Pulmonary artery endothelial cell (primary cell): ENCODE measurements around the gene NFATC2. TPM values are rescaled to one million over a fixed set of nuclear protein-coding genes. Genes with fewer than 3 reads are reported as not detected.
A peak's percentile ranks its signal among the peaks of the same experiment; 100 is the strongest.
"Not testable (repeated sequence)": the region's sequence is repeated elsewhere in the genome, so short reads cannot be mapped to it uniquely, and the experiment has no call there.

ENCODE experiments used
- DNase-seq: peaks from one replicate; pipeline ENCODE4 v3.0.0-alpha.2; 2011; ENCODE audit warnings: low read depth, low spot score
- total RNA-seq: library from RNA; depleted of rRNA; stranded (reverse); fragments of >200 nt; gene quantifications from 2 replicates; pipeline ENCODE4 v1.2.3, GENCODE V29; 2014

The NFATC2 gene
- total RNA-seq, 1 donor from 2014 or later, result 1.6 TPM

GRCh38 chr20:51568533-51568932 lies 26.0 kb upstream of the NFATC2 start:
- DNase-seq, result not testable (repeated sequence)

- DNase-seq, result no peak
Observed at GRCh38 chr20:51567622-51568021, 25.1 kb upstream of the NFATC2 start.

DNA sequence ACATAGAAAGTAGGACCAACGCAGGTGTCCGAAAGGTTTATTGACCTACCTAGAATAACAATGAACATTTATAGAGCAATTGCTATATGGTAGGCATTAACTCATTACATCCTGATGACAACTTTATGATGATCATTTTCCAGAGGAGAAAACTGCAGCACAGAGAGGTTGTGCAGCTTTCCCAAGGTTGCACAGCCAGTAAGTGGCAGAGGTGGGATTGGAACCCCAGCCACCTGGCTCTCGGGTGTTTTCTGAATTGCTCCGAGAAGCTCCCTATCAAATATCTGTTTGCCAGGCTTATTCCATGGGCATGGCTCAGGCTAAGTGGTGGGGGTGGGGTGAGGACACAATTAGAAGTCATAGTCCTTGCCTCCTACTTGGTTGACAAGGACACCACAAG lies 24.1 kb upstream of the NFATC2 start:
- no peak for DNase-seq

DNA sequence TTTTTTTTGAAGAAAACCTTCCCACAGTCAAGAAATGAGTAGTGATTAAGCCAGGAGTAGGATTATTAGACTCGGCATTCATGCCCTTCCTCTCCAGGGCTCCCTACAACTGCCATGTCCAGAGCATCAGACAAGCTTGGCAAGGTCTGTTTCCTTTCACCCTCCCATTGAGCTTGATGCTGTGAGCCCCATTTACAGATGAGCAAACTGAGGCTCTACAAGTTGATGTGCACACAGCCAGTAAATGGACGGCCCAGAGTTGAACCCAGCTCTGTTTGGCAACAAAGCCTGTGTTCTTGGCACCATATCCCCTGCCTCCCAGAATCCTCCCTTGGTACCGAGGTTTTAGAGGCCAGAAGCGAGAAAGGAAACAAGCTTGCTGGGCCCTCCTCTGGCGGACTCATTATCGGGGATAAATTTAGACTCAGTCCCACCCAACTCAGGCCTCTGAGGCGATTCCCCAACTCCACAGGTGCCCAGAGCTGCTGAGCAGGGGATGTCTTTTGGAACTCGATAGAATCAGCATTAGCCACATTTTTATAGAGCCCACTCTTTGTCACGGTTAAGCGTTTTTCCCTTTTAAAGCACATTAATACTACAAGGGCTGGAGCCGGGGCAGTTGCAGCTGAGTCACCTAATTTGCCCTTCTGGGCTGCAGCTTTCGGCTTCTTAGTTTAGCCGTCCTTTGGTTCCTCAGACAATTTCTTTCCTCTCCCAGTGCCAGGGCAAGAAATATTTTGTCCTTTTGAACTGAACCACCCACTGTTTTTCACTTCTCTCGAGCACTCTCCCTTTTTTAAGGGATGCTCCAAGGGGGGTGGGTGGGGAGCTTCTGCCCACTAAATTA lies 23.0 kb upstream of the NFATC2 start:
- no peak for DNase-seq

- DNase-seq, result peak; percentile 75
Observed at GRCh38 chr20:51563486-51564332, 21.2 kb upstream of the NFATC2 start.

DNA sequence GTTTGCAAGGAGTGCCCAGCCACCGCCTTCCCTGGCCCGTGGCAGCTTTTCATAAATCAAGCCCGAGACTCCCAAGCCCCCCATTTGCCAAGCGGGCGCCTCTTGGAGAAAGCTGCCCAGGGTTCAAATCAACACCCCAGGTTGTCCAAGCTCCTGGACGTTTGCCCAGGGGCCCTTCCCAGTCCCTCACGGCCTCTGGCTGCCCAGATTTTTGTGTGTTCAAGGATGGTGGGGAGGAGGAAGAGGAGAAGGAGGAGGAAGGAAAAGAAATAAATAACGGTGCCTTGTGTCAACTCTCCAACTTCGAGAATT lies 20.6 kb upstream of the NFATC2 start:
- DNase-seq, result no peak

GRCh38 chr20:51562332-51563173 lies 20.0 kb upstream of the NFATC2 start:
- DNase-seq, result peak; percentile 94

DNA sequence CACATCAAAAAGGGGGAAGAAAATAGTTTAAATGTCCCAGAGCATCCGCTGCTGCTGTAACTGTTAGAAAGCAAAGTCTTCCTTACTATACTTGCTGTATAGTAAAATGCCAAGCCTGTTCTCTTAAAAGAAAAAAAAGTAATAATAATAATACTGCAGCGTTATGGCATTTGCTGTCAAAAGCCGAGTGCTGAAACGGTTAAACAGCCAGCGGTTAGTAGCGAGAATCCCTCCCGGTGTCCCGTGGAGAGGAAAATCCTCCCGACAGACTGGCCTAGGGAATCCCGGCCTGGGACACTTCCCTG lies 19.5 kb upstream of the NFATC2 start:
- DNase-seq, result no peak

DNA sequence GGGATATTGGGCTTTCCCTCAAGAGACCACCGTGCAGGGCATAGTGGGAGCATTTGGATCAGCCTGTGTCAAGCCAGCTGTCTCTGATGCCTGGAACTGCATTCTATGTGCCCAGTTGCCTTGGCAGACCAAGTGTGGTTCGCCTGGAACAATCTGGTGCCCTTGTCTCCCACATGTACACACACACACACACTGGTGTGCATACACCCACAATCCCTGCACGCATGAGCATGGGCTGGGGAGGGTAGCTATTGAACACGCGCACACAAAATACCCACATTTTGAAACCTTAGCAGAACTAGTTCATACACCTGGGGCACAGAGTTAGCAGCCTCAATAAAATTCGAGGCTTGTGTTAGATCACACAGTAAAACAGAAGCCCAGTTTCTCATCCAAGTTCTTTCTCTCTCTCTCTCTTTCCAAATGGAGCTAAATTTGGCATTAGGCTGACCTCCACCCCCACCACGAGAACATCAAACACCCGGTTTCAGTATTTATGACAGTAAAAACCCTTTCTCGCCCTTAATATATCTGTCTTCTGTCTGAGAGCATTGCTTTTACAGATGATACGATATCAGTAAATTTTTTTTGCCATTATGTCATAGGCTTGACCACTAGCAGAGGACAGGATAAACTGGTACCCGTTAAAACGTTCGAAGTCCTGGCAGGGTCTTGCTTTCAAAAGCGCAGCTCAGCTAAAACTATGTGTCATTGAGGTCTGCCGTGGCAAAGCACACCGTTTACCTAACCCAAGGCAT lies 18.2 kb upstream of the NFATC2 start:
- no peak for DNase-seq

DNA sequence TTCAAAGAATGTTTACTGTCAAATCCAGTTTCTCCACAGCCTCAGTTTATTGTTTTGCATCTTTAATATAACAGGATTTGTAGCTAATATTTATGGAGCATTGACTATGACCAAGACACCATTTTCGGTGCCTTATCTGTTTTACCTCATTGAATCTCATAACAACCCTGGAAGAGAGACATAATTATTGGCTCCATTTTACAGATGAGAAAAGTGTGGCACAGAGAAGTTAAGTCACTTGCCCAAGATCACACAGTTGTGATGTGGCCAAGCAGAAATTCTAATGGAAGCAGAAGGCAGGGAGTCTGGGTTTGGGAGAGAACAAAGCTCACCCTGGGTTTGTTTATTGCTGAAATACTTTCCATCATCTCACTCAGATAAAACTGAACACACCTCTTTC lies 17.5 kb upstream of the NFATC2 start:
- DNase-seq, result no peak

- no peak for DNase-seq
Observed at GRCh38 chr20:51554538-51555165, 12.1 kb upstream of the NFATC2 start.

DNA sequence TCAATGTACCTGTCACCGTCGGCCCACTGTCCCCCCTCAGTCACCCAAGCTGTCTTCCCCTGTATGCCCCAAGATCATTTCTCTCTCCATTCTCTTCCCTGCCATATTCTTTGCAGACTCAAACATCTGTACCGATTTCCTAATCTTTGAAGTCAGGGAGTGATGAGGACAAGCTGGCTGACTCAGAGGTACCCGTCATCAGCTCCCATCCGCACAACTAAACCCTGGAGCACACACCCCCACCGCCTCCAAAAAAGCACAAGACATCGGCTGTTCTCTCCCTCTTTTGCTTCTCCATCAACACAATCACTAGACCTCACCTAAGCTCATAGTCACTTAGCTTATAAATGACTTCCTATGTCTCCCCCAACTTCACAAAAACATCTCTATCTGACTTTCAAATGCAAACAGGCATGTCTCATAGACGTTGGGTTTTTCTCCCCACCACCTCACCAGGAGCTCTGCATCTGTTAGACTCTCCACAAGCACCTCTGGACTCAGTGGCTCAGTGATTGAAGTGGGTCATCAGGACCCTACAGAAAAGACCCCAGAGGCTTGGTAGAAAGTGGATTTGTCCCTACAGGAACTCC lies 11.5 kb upstream of the NFATC2 start:
- no peak for DNase-seq

DNA sequence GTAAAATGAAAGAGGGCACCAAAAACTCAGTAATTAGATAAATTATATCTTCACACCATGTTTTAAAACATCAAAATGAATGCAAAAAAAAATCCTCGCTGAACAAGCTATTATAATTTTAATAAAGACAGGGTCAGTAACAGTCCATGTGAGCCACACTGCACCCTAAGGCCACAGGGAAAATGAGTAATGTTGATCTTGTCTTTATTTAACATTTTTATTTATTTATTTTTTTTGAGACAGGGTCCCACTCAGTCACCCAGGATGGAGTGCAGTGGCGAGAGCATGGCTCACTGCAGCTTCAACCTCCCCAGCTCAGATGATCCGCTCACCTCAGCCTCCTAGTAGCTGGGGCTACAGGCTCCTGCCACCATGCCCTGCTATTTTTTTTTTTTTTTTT lies 8.7 kb upstream of the NFATC2 start:
- DNase-seq, result no peak

DNA sequence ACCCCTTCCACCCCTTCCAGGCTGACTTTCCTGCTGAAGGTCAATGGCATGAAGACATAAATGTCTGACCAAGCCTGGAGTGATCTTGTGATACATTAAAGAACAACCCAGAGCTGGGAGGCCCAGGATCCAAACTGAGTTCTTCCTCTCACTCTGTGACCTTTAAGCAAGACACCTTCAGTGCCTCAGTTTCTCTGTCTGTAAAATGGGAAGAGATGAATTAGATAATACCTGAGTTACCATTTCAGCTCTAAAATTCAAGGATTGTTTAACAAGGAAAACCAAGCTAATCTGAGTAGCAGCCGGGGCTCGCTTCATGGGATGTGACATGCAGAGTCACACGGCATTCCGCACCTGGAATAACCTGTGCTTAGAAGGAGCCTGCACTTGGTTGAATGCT lies 7.0 kb upstream of the NFATC2 start:
- no peak for DNase-seq

DNA sequence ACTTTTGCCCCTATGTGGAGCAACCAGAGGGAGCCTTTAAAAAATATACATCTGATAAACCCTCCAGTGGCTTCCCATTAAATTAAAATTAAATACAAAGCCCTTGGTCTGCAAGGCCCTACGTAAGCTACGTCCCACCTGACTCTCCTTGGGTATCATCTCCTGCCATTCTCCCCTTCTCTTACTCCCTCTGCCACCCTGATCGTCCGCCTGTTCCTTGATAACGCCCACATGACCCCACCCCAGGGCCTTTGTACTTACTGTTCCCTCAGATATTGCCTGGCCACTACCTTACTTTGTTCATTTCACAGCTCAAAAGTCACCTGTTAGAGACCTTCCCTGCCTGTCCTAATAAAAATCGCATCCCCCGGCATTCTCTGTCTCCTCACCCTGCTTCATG lies 5.4 kb upstream of the NFATC2 start:
- DNase-seq, result no peak

DNA sequence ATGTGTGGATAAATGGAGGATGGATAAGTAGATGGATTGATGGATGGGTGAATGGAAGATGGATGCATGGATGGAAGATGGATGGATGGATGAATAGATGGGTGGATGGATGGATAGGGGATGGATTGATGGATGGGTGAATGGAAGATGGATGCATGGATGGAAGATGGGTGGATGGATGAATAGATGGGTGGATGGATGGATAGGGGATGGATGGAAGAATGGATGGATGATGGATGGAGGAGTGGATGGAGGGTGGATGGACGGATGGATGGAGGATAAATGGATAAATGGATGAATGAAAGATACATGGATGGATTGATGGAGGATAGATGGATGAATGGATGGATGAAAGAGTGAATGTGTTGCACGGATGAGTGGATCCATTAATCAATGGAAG lies 3.0 kb upstream of the NFATC2 start:
- DNase-seq, result no peak

GRCh38 chr20:51543422-51543788 lies 886 bp upstream of the NFATC2 start:
- DNase-seq, result no peak

DNA sequence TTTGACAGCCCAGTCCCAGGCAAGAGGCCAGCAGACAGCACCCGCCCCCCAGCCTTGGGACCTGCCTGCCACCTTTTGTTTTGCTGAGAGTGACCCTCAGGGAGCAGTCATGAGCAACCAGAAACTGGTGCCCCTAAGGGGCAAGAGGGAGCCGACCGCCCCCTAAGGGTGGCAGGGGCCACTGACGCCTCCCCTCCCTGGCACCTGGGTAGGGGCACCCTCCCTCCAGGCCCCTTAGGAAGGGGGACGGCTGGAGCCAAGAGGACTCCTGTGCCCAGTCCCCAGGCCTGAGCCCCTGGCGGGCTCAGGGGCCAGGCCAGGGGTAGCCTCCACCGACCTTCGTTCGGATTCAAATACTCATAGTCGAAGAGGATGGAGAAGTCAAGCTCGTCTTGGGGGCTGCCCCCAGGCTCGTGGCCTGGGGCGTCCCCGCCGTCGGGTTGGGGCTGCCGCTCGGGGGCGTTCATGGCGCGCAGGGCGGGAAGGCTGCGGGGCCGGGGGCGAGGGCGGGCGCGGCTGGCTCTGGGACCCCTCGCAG lies 417 bp downstream of the NFATC2 start:
- no peak for DNase-seq

DNA sequence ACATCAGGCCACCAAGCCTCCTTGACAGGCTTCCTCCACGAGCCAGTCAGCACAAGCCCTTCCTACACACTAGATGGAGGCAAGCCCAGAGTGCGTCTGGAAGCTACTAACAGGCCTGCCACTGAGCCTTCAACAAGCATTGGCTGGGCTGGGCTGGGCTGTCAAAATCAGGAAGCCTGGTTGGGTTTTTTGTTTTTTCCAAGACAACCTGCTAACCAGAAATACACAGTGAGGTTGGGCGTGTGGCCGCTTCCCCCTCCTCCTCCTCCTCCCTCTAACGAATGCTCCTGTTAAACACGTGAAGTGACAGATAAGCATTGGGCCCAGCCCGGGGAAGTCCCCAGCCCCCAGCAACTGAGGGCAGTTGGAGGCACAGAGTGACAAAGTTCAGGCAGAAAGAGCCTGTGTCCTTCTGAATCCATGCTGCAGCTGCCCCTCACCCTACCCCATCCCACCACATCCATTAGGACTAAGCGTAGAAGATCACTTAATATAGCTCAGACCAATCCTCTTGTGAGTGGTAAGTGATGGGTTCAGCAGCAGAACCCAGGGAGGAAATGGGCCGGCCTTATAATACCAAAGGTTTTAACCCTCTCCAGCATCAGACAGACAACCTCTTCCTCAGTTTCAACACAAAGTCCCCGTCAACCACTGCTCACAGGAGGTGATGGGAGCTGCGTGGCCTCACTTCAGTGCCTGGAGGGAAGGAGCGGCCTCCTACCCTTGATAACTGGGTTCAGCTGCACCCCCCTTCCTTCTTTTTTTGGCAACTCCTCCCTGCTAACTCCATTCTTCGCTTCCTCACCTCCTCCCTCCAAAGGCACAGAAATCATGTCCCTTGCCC lies 1.1 kb downstream of the NFATC2 start:
- DNase-seq, result peak; percentile 65
